HEK293 (cell line): ENCODE data around the gene FAM83E.
A peak's percentile ranks its signal among the peaks of the same experiment; 100 is the strongest.

ENCODE experiments used
- CTCF ChIA-PET: fragments of 350-600 bp; formaldehyde crosslinking; extraction: SDS; loops from one replicate; lab custom pipeline; 2021; ENCODE audit warnings: antibody characterized with exemption; lab: Yijun Ruan, JAX
- POLR2A ChIA-PET: fragments of 300-600 bp; formaldehyde crosslinking; extraction: SDS; loops from one replicate; lab custom pipeline; 2020; ENCODE audit warnings: antibody characterized with exemption, inconsistent platforms; lab: Yijun Ruan, JAX
- H3K27ac ChIP-seq: fragments of 200-500 bp; sonication (Bioruptor generic); 2 replicates; pipeline ENCODE4 v1.5.1; 2014; ENCODE audit warnings: low read depth, low read length, control low read depth, inconsistent platforms; ENCODE audit errors: extremely low read depth
- H3K36me3 ChIP-seq, 2 experiments: fragments of 200-500 bp in 1 of 2; sonication (Bioruptor generic) in 1 of 2; 1 replicate in 1 of 2; 2 replicates in 1 of 2; pipeline ENCODE4 v1.5.1; 2014 to 2017; ENCODE audit warnings: inconsistent platforms in 2 of 2, low read length in 2 of 2; ENCODE audit not compliant: control insufficient read depth in 2 of 2, insufficient read depth in 1 of 2
- H3K4me1 ChIP-seq: fragments of 200-500 bp; sonication (Bioruptor generic); 2 replicates; pipeline ENCODE4 v1.5.1; 2014; ENCODE audit warnings: mild to moderate bottlenecking, low read length, inconsistent platforms; ENCODE audit not compliant: control insufficient read depth, insufficient read depth
- H3K4me3 ChIP-seq: 2 replicates; pipeline ENCODE4 v1.5.1; 2011; ENCODE audit warnings: low read depth, mild to moderate bottlenecking, control low read depth, low read length, moderate library complexity
- H3K9me3 ChIP-seq: fragments of 200-500 bp; sonication (Bioruptor generic); 2 replicates; pipeline ENCODE4 v1.5.1; 2014; ENCODE audit warnings: low read depth, low read length, inconsistent platforms; ENCODE audit not compliant: control insufficient read depth, insufficient read depth
- BCL11A ChIP-seq: fragments of 450-650 bp; formaldehyde crosslinking; IDR thresholded peaks from 2 replicates; pipeline ENCODE4 v1.5.1; 2016; ENCODE audit warnings: low read depth, missing biosample characterization, missing genetic modification characterization
- BCL11B ChIP-seq: fragments of 450-650 bp; formaldehyde crosslinking; IDR thresholded peaks from 2 replicates; pipeline ENCODE4 v1.5.1; 2016; ENCODE audit warnings: low read depth, missing biosample characterization, missing genetic modification characterization
- CTCF ChIP-seq: fragments of 450-650 bp; formaldehyde crosslinking; IDR thresholded peaks from 2 replicates; pipeline ENCODE4 v1.5.1; 2016; ENCODE audit warnings: missing biosample characterization, missing genetic modification characterization
- HOXD13 ChIP-seq: sonication (generic); formaldehyde crosslinking; IDR thresholded peaks from 2 replicates; pipeline ENCODE4 v1.8.0; 2022; ENCODE audit warnings: missing genetic modification reagents, borderline replicate concordance
- SCRT1 ChIP-seq: fragments of 450-650 bp; formaldehyde crosslinking; IDR thresholded peaks from 2 replicates; pipeline ENCODE4 v1.5.1; 2016; ENCODE audit warnings: missing biosample characterization, missing genetic modification characterization, borderline replicate concordance
- SCRT2 ChIP-seq: fragments of 450-650 bp; formaldehyde crosslinking; IDR thresholded peaks from 2 replicates; pipeline ENCODE4 v1.5.1; 2016; ENCODE audit warnings: missing biosample characterization, missing genetic modification characterization
- ZNF157 ChIP-seq: fragments of 450-650 bp; formaldehyde crosslinking; IDR thresholded peaks from 2 replicates; pipeline ENCODE4 v1.5.1; 2016; ENCODE audit warnings: missing biosample characterization, missing genetic modification characterization
- ZNF184 ChIP-seq: fragments of 450-650 bp; IDR thresholded peaks from 2 replicates; pipeline ENCODE4 v1.5.1; 2018; ENCODE audit warnings: missing biosample characterization, mild to moderate bottlenecking, missing genetic modification characterization
- ZNF239 ChIP-seq: fragments of 450-650 bp; formaldehyde crosslinking; IDR thresholded peaks from 2 replicates; pipeline ENCODE4 v1.5.1; 2016; ENCODE audit warnings: missing biosample characterization, missing genetic modification characterization
- ZNF24 ChIP-seq: fragments of 450-650 bp; formaldehyde crosslinking; IDR thresholded peaks from 2 replicates; pipeline ENCODE4 v1.5.1; 2016; ENCODE audit warnings: missing biosample characterization, missing genetic modification characterization
- ZNF513 ChIP-seq: fragments of 450-650 bp; IDR thresholded peaks from 2 replicates; pipeline ENCODE4 v1.5.1; 2018; ENCODE audit warnings: missing biosample characterization, missing genetic modification characterization
- ZNF514 ChIP-seq: fragments of 450-650 bp; formaldehyde crosslinking; IDR thresholded peaks from 2 replicates; pipeline ENCODE4 v1.5.1; 2016; ENCODE audit warnings: missing biosample characterization, missing genetic modification characterization
- ZNF76 ChIP-seq: fragments of 450-650 bp; formaldehyde crosslinking; IDR thresholded peaks from 2 replicates; pipeline ENCODE4; 2016; ENCODE audit warnings: low read depth, missing biosample characterization, missing genetic modification characterization, borderline replicate concordance
- ZSCAN30 ChIP-seq: fragments of 450-650 bp; IDR thresholded peaks from 2 replicates; pipeline ENCODE4 v1.5.1; 2018; ENCODE audit warnings: missing biosample characterization, mild to moderate bottlenecking, missing genetic modification characterization, moderate library complexity
- TF ChIP-seq, protein P1 (sequence below): fragments of 450-650 bp; formaldehyde crosslinking; IDR thresholded peaks from 2 replicates; pipeline ENCODE4 v1.5.1; 2016; ENCODE audit warnings: missing biosample characterization, missing genetic modification characterization

FAM83E gene

GRCh38 chr19:48615231-48616040 is 560 bp upstream of the FAM83E start (continued):
- TF ChIP-seq CTCF (tag by site-specific recombination) = no peak
- TF ChIP-seq ZNF24 (tag by site-specific recombination) = no peak
- no peak for TF ChIP-seq ZNF184
- no peak for TF ChIP-seq ZNF76
- TF ChIP-seq ZNF513 = no peak
- TF ChIP-seq ZNF157 (tag by site-specific recombination) = no peak
- TF ChIP-seq ZSCAN30 (tag by site-specific recombination) = no peak

GRCh38 chr19:48613852-48614435 is 932 bp downstream of the FAM83E start:
- H3K9me3 ChIP-seq = no peaks in the 10 kb centered on the region
- peaks cover 27% of the 10 kb centered on the region for H3K4me1 ChIP-seq
- ChIA-PET CTCF (interaction anchor here (0.5 to 0.9 kb wide), 2 partner anchors 21 to 299 kb away, joined by 3 read pairs; no protein-coding TSS in a partner anchor), POLR2A (interaction anchor here (0.6 to 3.8 kb wide), 8 partner anchors 9 to 27 kb away, joined by 3 to 28 read pairs (median 5); no protein-coding TSS in a partner anchor)
- peaks cover 14 to 40% of the 10 kb centered on the region in 2 experiments for H3K36me3 ChIP-seq
- no peak overlapping the region for H3K4me3 ChIP-seq
- H3K27ac ChIP-seq = peak overlapping the region; percentile 100
- TF ChIP-seq SCRT1 (0 out of 2 replicates have a peak, but pooled peaks have one; percentile 58), HOXD13 (CRISPR knock-in tag) (no peak), SCRT2 (tag by site-specific recombination) (peak; percentile 81)

- no peak overlapping the region for H3K4me3 ChIP-seq
- TF ChIP-seq BCL11B (tag by site-specific recombination) = peak; percentile 90; the same call in 1 of the 2 replicates
- no peak for TF ChIP-seq ZNF514 (tag by site-specific recombination)
- TF ChIP-seq, protein P1, sequence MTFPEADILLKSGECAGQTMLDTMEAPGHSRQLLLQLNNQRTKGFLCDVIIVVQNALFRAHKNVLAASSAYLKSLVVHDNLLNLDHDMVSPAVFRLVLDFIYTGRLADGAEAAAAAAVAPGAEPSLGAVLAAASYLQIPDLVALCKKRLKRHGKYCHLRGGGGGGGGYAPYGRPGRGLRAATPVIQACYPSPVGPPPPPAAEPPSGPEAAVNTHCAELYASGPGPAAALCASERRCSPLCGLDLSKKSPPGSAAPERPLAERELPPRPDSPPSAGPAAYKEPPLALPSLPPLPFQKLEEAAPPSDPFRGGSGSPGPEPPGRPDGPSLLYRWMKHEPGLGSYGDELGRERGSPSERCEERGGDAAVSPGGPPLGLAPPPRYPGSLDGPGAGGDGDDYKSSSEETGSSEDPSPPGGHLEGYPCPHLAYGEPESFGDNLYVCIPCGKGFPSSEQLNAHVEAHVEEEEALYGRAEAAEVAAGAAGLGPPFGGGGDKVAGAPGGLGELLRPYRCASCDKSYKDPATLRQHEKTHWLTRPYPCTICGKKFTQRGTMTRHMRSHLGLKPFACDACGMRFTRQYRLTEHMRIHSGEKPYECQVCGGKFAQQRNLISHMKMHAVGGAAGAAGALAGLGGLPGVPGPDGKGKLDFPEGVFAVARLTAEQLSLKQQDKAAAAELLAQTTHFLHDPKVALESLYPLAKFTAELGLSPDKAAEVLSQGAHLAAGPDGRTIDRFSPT = peak; percentile 35
- no peak for TF ChIP-seq ZNF76
- TF ChIP-seq BCL11A = peak; percentile 75; the same call in 1 of the 2 replicates
- TF ChIP-seq ZNF239 (tag by site-specific recombination) = no peak
- H3K27ac ChIP-seq = peak overlapping the region; percentile 1; the same call in 1 of the 2 replicates
- POLR2A ChIA-PET = interaction anchor here (0.5 to 3.7 kb wide), 6 partner anchors 8 to 27 kb away, joined by 3 to 28 read pairs (median 4); no protein-coding TSS in a partner anchor
- H3K9me3 ChIP-seq = no peaks in the 10 kb centered on the region
- H3K36me3 ChIP-seq = peaks cover 14 to 35% of the 10 kb centered on the region in 2 experiments
- CTCF ChIA-PET = interaction anchor here (0.9 to 1.0 kb wide), 2 partner anchors 24 to 299 kb away, joined by 3 to 5 read pairs; no protein-coding TSS in a partner anchor
- peaks cover 27% of the 10 kb centered on the region for H3K4me1 ChIP-seq
These were observed 1.6 kb downstream of the FAM83E start for GRCh38 chr19:48613024-48613851.
